ENCODE results near the gene RBM23. TPM values are rescaled to one million over a fixed set of nuclear protein-coding genes. Genes with fewer than 3 reads are reported as not detected.
A peak's percentile ranks its signal among the peaks of the same experiment; 100 is the strongest.

Gene RBM23
- total RNA-seq, 1 donor from 2014 or later = 113 TPM

- TF ChIP-seq CTCF (IDR thresholded peaks at IDR 0.05) = no peak
- Histone ChIP-seq H3K27ac (peak overlapping the region; percentile 87 to 91), H3K36me3 (peaks cover 59 to 64% of the 10 kb centered on the region in 2 donors), H3K4me3 (no peak overlapping the region), H3K27me3 (no peaks in the 10 kb centered on the region), H3K9me3 (no peaks in the 10 kb centered on the region), H3K4me1 (peaks cover 20 to 43% of the 10 kb centered on the region in 2 donors)
- DNase-seq (ENCODE audit: low spot score in 2 of 2) = no peak
- intact Hi-C loops (cut with DNase I) = loop anchor here (10.0 kb wide), 1 partner anchor 1370 kb away; the partner anchor contains the start of genes RAB2B and TOX4
Measured at GRCh38 chr14:22844221-22845102, 74.5 kb downstream of the RBM23 start.

Other genes with a start within 250 kb of the RBM23 start
- gene OXA1L, start 152.5 kb downstream of the RBM23 start, total RNA-seq = 68.3 TPM
- gene SLC7A7, start 103.7 kb downstream of the RBM23 start, total RNA-seq = 7.6 TPM
- gene MRPL52, start 89.3 kb downstream of the RBM23 start, total RNA-seq = 6.6 TPM
- 178 TPM for gene MMP14, start 82.6 kb downstream of the RBM23 start, total RNA-seq
- 214 TPM for gene LRP10, start 47.4 kb downstream of the RBM23 start, total RNA-seq
- gene REM2, start 35.9 kb downstream of the RBM23 start, total RNA-seq = 1.9 TPM
- gene PRMT5, start 10.2 kb upstream of the RBM23 start, total RNA-seq = 118 TPM
- 61.8 TPM for gene HAUS4, start 37.9 kb upstream of the RBM23 start, total RNA-seq
- gene AJUBA, start 63.4 kb upstream of the RBM23 start, total RNA-seq = 11.6 TPM
- 7.1 TPM for gene C14orf93, start 91.0 kb upstream of the RBM23 start, total RNA-seq
- 62.7 TPM for gene PSMB5, start 115.8 kb upstream of the RBM23 start, total RNA-seq
- gene PSMB11, start 123.1 kb upstream of the RBM23 start, total RNA-seq = not detected
- 5.9 TPM for gene CDH24, start 138.4 kb upstream of the RBM23 start, total RNA-seq
- 58.9 TPM for gene ACIN1, start 176.0 kb upstream of the RBM23 start, total RNA-seq
- 2.2 TPM for gene C14orf119, start 176.4 kb upstream of the RBM23 start, total RNA-seq
- gene CIROP, start 185.8 kb upstream of the RBM23 start, total RNA-seq = not detected
- not detected for gene CEBPE, start 200.1 kb upstream of the RBM23 start, total RNA-seq

All from ascending aorta (tissue), 2 donors.